HEK293T (cell line): ENCODE measurements around the gene ZNF552.

ENCODE experiments used
- CTCF ChIA-PET: fragments of 350-600 bp; formaldehyde crosslinking; extraction: SDS; loops from one replicate; lab custom pipeline; 2021; ENCODE audit warnings: antibody characterized with exemption, inconsistent platforms; lab: Yijun Ruan, JAX
- POLR2A ChIA-PET: fragments of 350-600 bp; formaldehyde crosslinking; extraction: SDS; loops from one replicate; lab custom pipeline; 2020; ENCODE audit warnings: antibody characterized with exemption, inconsistent platforms; lab: Yijun Ruan, JAX
- DNase-seq: peaks from one replicate; pipeline ENCODE4 v3.0.0; 2012; ENCODE audit warnings: mixed read lengths; ENCODE audit errors: extremely low spot score
- ARNT ChIP-seq: fragments of 450-650 bp; IDR thresholded peaks from 2 replicates; pipeline ENCODE4 v1.6.1; 2017; ENCODE audit warnings: mild to moderate bottlenecking
- BHLHE40 ChIP-seq: fragments of 450-650 bp; IDR thresholded peaks from 2 replicates; pipeline ENCODE4 v1.6.1; 2016; ENCODE audit warnings: mild to moderate bottlenecking, moderate library complexity, borderline replicate concordance
- CTBP1 ChIP-seq: fragments of 450-650 bp; IDR thresholded peaks from 2 replicates; pipeline ENCODE4 v1.6.1; 2016; ENCODE audit warnings: borderline replicate concordance
- ELF4 ChIP-seq: fragments of 450-650 bp; IDR thresholded peaks from 2 replicates; pipeline ENCODE4 v1.6.1; 2017; ENCODE audit warnings: antibody characterized with exemption
- FOXA1 ChIP-seq: fragments of 450-650 bp; IDR thresholded peaks from 2 replicates; pipeline ENCODE4 v1.6.1; 2016; ENCODE audit warnings: mild to moderate bottlenecking
- FOXK2 ChIP-seq: fragments of 450-650 bp; IDR thresholded peaks from 2 replicates; pipeline ENCODE4 v1.6.1; 2016; ENCODE audit warnings: mild to moderate bottlenecking
- FOXM1 ChIP-seq: fragments of 450-650 bp; IDR thresholded peaks from 2 replicates; pipeline ENCODE4 v1.6.1; 2017; ENCODE audit warnings: mild to moderate bottlenecking, borderline replicate concordance
- HDGF ChIP-seq: fragments of 450-650 bp; IDR thresholded peaks from 2 replicates; pipeline ENCODE4 v1.6.1; 2017; ENCODE audit warnings: antibody characterized with exemption, borderline replicate concordance
- L3MBTL2 ChIP-seq: fragments of 450-650 bp; conservative IDR thresholded peaks from 2 replicates; pipeline ENCODE4 v1.6.1; 2016; ENCODE audit warnings: mild to moderate bottlenecking
- LEF1 ChIP-seq: fragments of 450-650 bp; IDR thresholded peaks from 2 replicates; pipeline ENCODE4 v1.6.1; 2017; ENCODE audit warnings: mild to moderate bottlenecking, borderline replicate concordance
- NFRKB ChIP-seq: fragments of 450-650 bp; IDR thresholded peaks from 2 replicates; pipeline ENCODE4 v1.6.1; 2016; ENCODE audit warnings: mild to moderate bottlenecking, moderate library complexity
- PKNOX1 ChIP-seq: fragments of 450-650 bp; IDR thresholded peaks from 2 replicates; pipeline ENCODE4 v1.6.1; 2016
- SP1 ChIP-seq: fragments of 450-650 bp; IDR thresholded peaks from 2 replicates; pipeline ENCODE4 v1.6.1; 2017
- SUZ12 ChIP-seq: fragments of 450-650 bp; IDR thresholded peaks from 2 replicates; pipeline ENCODE4 v1.6.1; 2016; ENCODE audit warnings: mild to moderate bottlenecking
- TARDBP ChIP-seq: fragments of 450-650 bp; IDR thresholded peaks from 2 replicates; pipeline ENCODE4 v1.6.1; 2016
- ZNF384 ChIP-seq: fragments of 450-650 bp; IDR thresholded peaks from 2 replicates; pipeline ENCODE4 v1.6.1; 2016

ZNF552 gene

GRCh38 chr19:57786286-57786685 lies 28.4 kb downstream of the ZNF552 start:
- no peak for TF ChIP-seq FOXK2
- TF ChIP-seq FOXM1, result no peak
- no peak for TF ChIP-seq SUZ12
- no peak for TF ChIP-seq PKNOX1
- TF ChIP-seq NFRKB, result no peak
- no peak for TF ChIP-seq SP1
- TF ChIP-seq BHLHE40, result no peak
- TF ChIP-seq TARDBP, result no peak
- TF ChIP-seq ARNT, result no peak
- TF ChIP-seq LEF1, result no peak
- no peak for TF ChIP-seq ELF4
- ChIA-PET CTCF (no interaction called here), POLR2A (no interaction called here)
- DNase-seq, result no peak

DNA sequence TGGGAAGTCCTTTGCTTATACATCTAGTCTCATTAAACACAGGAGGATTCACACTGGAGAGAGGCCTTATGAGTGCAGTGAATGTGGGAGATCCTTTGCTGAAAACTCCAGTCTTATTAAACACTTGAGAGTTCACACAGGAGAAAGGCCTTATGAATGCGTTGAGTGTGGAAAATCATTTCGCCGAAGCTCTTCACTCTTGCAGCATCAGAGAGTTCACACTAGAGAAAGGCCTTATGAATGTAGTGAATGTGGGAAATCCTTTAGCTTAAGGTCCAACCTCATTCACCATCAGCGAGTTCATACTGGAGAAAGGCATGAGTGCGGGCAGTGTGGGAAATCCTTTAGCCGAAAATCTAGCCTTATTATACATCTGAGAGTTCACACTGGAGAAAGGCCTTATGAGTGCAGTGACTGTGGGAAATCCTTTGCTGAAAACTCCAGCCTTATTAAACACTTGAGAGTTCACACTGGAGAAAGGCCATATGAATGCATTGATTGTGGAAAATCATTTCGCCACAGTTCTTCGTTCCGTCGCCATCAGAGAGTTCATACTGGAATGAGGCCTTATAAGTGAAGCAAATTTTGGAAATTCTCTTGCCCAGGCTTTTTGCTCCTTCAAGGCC lies 35.4 kb downstream of the ZNF552 start:
- DNase-seq, result no peak
- TF ChIP-seq PKNOX1 (no peak), FOXA1 (no peak), ARNT (no peak), FOXM1 (no peak), LEF1 (no peak), CTBP1 (no peak), SUZ12 (no peak), NFRKB (no peak), SP1 (no peak), TARDBP (no peak), FOXK2 (no peak)
- ChIA-PET CTCF (no interaction called here), POLR2A (no interaction called here)

GRCh38 chr19:57778336-57778735 lies 36.4 kb downstream of the ZNF552 start:
- no peak for TF ChIP-seq CTBP1
- no peak for TF ChIP-seq FOXM1
- no peak for TF ChIP-seq TARDBP
- TF ChIP-seq ZNF384, result no peak
- no peak for TF ChIP-seq ARNT
- TF ChIP-seq NFRKB, result no peak
- TF ChIP-seq BHLHE40, result no peak
- TF ChIP-seq SUZ12, result no peak
- TF ChIP-seq ELF4, result no peak
- TF ChIP-seq PKNOX1, result no peak
- TF ChIP-seq FOXA1, result no peak
- no peak for TF ChIP-seq SP1
- TF ChIP-seq FOXK2, result no peak
- TF ChIP-seq L3MBTL2, result no peak
- no peak for TF ChIP-seq LEF1
- TF ChIP-seq HDGF, result no peak
- DNase-seq, result no peak
- ChIA-PET CTCF (no interaction called here), POLR2A (no interaction called here)

DNA sequence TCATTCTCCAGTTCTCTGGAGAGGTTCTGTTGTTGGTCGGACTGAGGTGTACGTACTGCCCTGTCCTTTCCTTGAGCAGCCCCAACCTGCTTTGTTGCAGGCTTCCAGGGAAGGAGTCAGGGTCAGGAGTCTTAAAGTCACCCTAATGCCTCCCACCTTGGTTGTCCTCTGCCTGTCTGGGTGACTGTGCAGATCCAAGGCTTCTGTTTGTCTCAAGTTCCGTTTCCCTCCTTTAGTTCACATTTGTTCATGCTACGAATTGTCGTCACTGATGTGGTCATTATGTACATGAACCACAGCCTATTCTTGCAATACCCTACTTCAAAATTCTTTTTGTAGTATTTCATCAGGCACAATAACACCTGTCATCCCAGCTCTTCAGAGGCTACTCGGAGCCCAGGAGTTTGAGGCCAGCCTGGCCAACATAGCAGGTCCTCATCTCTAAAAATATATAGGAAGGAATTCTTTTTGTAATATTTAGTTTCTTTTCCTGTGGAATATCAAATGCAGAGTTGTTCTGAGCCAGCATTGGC lies 37.9 kb downstream of the ZNF552 start:
- CTCF ChIA-PET, result no interaction called here
- no peak for DNase-seq

More for the DNA sequence above, 37.9 kb downstream of the ZNF552 start:
- TF ChIP-seq L3MBTL2, result no peak
- no peak for TF ChIP-seq FOXK2
- TF ChIP-seq SUZ12, result no peak
- TF ChIP-seq FOXM1, result no peak
- no peak for TF ChIP-seq SP1
- no peak for TF ChIP-seq NFRKB
- no peak for TF ChIP-seq ARNT
- no peak for TF ChIP-seq PKNOX1
- no peak for TF ChIP-seq CTBP1
- no peak for TF ChIP-seq FOXA1
- TF ChIP-seq BHLHE40, result no peak
- TF ChIP-seq ELF4, result no peak
- no peak for TF ChIP-seq TARDBP
- TF ChIP-seq HDGF, result no peak
- no peak for TF ChIP-seq LEF1
- no peak for TF ChIP-seq ZNF384
- POLR2A ChIA-PET, result no interaction called here
